ENCODE results near the gene PDCD4.
A peak's percentile ranks its signal among the peaks of the same experiment; 100 is the strongest.

Gene PDCD4

DNA sequence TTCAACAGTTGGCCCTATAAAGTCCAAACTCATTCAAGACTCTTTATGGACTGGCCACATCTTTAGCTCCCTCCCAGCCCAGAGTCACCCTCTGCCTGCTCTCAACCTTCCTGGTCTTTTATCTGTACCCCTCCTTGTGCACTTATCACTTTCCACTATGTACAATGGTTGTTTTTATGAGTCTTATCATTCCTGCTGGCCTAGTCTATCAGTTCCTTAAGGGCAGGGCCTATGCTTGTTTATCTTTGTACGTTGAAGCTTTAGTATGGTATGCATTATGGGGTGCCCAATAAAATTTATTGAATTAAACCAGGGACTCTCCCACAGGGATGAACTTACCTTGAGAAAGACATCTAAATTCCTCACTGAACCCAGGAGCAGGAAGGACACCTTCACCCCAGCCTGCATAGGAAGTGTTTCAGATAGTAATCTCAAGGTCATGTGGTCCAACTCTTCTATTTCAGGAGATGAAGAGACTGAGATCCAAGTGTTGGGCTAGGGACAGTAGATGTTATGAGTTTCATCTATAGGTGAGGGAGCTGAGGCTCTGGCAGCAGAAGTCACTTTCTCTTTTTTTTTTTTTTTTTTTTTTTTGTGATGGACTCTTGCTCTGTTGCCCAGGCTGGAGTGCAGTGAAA lies 13.3 kb upstream of the PDCD4 start:
- TF ChIP-seq, protein P1, sequence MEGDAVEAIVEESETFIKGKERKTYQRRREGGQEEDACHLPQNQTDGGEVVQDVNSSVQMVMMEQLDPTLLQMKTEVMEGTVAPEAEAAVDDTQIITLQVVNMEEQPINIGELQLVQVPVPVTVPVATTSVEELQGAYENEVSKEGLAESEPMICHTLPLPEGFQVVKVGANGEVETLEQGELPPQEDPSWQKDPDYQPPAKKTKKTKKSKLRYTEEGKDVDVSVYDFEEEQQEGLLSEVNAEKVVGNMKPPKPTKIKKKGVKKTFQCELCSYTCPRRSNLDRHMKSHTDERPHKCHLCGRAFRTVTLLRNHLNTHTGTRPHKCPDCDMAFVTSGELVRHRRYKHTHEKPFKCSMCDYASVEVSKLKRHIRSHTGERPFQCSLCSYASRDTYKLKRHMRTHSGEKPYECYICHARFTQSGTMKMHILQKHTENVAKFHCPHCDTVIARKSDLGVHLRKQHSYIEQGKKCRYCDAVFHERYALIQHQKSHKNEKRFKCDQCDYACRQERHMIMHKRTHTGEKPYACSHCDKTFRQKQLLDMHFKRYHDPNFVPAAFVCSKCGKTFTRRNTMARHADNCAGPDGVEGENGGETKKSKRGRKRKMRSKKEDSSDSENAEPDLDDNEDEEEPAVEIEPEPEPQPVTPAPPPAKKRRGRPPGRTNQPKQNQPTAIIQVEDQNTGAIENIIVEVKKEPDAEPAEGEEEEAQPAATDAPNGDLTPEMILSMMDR (conservative IDR thresholded peaks at IDR 0.05) = no peak
- TF ChIP-seq ZFX (IDR thresholded peaks at IDR 0.05) = no peak
- H3K27ac ChIP-seq = peak overlapping the region; percentile 65; the same call in 1 of the 2 replicates

DNA sequence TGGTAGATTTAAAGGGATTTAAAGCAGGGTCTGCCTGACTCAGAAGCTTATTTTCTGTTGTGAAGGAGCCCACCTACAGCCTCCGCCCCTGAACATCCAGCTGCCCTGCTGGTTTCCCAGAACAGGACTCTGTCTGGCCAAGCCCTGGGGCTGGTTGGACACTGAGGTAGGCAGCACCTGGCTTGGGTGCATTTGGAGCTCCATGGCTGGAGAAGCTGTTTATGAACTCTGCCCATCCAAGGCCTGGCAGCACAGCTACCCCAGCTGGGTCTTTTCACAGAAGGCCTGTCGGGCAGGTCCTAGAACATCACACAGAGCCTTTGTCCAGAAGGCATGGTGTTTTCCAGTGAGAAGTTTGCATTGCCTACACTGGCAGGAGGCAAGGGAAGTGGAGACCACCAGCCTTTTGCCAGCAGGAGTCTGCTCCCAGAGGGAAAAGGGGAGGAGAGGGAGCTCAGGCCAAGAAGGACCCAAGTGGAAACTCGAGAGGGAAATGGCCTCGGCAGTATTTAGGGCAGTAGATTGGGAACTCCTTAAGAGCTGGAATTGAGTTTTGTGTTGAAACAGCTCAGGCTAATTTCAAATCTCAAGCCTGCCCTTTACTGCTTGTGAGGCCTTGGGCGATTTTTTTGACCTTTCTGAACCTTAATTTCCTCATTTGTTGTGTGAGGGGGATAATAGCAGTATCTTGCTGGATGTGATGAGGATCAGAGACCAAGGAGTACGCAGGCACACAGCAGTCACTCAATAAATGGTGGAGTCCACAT lies 12.3 kb upstream of the PDCD4 start:
- TF ChIP-seq, protein P1 (conservative IDR thresholded peaks at IDR 0.05) = no peak
- TF ChIP-seq ZFX (IDR thresholded peaks at IDR 0.05) = no peak
- peak overlapping the region; percentile 65; the same call in 1 of the 2 replicates for H3K27ac ChIP-seq

DNA sequence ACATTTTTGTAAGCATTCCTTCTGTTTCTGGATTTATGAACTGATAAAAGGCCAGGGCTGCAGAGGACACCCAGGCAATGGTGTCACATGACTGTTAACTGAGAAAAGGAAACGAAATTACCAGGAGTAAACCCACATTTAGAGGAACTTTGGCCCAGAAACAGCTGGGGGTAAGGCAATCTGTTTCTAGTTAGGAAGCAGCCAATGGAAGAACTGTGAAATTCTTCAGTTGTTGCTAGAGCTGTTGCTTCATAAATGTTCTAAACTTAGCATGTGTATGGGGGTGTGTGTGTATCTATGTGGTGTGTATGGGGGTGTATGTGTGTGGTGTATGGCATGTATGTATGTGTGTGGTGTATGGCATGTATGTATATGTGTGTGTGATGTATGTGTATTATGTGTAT lies 11.8 kb upstream of the PDCD4 start:
- TF ChIP-seq, protein P1 (conservative IDR thresholded peaks at IDR 0.05) = no peak
- TF ChIP-seq ZFX (IDR thresholded peaks at IDR 0.05) = no peak
- H3K27ac ChIP-seq = no peak overlapping the region

DNA sequence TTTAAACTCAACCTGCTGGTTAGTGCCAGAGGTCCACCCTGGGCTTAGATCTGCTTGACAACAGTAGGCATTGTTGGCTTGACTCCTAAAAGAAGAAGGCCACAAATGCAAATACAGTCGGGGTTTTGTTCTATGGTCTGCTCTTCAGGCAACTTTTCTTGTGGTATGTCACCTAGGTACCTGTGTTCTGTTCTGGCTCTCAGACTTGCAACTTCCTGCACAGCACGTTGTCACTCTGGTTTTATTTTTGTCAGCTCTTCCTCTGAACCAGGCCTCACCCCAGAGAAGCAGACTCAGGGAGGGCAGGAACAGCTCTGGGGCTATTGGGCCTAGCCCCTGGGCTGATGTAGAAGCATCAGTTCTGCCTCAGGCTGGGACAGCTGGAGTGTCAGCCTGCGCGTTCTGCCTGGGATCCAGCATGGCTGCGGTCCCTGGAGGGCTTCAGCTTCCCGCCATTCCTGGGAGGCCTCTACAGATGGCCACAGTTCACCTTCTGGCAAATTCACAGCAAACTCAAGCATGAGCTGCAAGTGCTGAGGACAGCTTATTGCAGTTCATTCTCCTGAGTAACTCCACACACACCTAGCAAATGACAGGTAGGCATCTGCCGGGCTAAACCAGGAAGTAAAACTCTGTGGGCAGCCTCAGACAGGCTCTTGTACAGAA lies 11.0 kb upstream of the PDCD4 start:
- H3K27ac ChIP-seq = no peak overlapping the region
- TF ChIP-seq, protein P1 (conservative IDR thresholded peaks at IDR 0.05) = no peak
- TF ChIP-seq ZFX (IDR thresholded peaks at IDR 0.05) = no peak

DNA sequence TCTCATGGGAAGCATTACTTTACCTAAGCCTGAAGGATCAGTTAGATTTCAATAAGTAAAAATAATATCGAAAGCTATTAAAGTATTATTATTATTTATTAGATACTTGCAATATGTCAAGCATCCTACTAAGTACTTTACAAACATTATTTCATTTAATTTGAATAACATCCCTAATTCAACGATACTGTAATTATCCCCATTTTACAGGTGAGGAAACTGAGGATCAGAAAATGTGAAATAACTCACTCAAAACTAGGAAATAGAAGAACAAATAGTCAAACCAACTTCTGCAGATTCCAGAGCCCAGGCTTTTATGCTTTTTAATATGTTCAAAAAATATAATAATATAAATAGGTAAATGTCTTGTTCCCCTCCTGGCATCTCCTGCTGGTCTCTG lies 10.3 kb upstream of the PDCD4 start:
- H3K27ac ChIP-seq = no peak overlapping the region

DNA sequence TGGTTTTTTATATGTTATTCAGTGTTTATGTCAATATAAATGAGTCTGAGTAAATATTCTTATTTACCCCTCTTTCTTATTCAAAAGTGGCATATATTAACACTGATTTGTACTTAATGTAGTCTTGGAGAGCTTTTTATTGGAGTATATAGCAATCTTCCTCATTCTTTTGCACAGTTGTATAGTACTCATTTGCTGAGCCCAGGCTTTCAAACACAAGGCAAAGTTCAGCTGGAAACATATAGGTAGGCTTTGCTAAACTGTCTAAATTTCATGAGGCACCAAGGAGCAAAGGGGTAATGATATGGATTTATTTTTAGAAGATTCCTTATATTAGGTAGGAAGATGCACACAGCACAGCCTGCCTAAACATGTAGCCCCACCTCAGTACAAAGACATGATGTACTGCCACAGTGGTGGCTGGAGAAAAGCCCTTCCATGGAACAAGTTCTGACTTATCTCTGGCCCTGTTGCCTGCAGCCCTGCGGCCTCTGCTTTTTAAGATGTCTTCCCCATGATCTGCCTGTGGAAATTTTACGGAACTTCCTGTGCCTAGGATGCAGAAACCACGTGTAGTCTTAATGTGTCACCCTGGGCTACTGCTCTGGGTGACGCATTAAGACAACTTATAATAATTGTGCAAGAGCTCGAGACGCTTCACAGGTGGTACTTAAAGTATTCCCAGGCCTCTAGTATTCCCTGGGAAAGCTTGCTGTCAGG lies 9.6 kb upstream of the PDCD4 start:
- H3K27ac ChIP-seq = no peak overlapping the region
- TF ChIP-seq ZFX (IDR thresholded peaks at IDR 0.05) = no peak
- TF ChIP-seq, protein P1 (conservative IDR thresholded peaks at IDR 0.05) = no peak

More for the DNA sequence above, 10.3 kb upstream of the PDCD4 start:
- TF ChIP-seq, protein P1 (conservative IDR thresholded peaks at IDR 0.05) = no peak
- TF ChIP-seq ZFX (IDR thresholded peaks at IDR 0.05) = no peak
